SK-N-SH treated with all-trans-retinoic acid at 6 μM for 48 hours (cell line): ENCODE data around the gene CLDND2.

Experiments used
- ISL1 ChIP-seq: fragments of 250-450 bp; sonication (Bioruptor Pico); IDR thresholded peaks from 2 replicates; pipeline ENCODE4 v2.1.2; 2022; ENCODE audit warnings: mild to moderate bottlenecking, moderate library complexity
- TSHZ2 ChIP-seq: fragments of 250-450 bp; sonication (Bioruptor Pico); IDR thresholded peaks from 2 replicates; pipeline ENCODE4 v1.5.0; 2020; ENCODE audit warnings: mild to moderate bottlenecking, moderate library complexity
- ZNF8 ChIP-seq: fragments of 450-650 bp; formaldehyde crosslinking; IDR thresholded peaks from 2 replicates; pipeline ENCODE4 v1.5.0; 2020; ENCODE audit warnings: mild to moderate bottlenecking, moderate library complexity

GRCh38 chr19:51351266-51351990, 17.4 kb downstream of the CLDND2 start:
- TF ChIP-seq ZNF8 (CRISPR knock-in tag): no peak
- TF ChIP-seq ISL1 (CRISPR knock-in tag): no peak
- no peak for TF ChIP-seq TSHZ2 (CRISPR knock-in tag)
